Endothelial cell of umbilical vein (primary cell): ENCODE data around the gene SVIL. TPM values are rescaled to one million over a fixed set of nuclear protein-coding genes. Genes with fewer than 3 reads are reported as not detected.

ENCODE experiments used
- BruUV-seq: library from RNA; stranded (reverse); fragments of 400-500 nt; replicated peaks from 2 replicates; lab custom pipeline; 2021; lab: Mats Ljungman, UMichigan
- CTCF ChIA-PET: fragments of 300-600, 350-600 bp; sonication (Branson Sonifier 250); formaldehyde crosslinking; loops from one replicate; lab custom pipeline; 2021; ENCODE audit warnings: antibody characterized with exemption, inconsistent platforms; lab: Charles Lee
- POLR2A ChIA-PET: fragments of 300-600, 350-600 bp; sonication (Branson Sonifier 250); formaldehyde crosslinking; loops from one replicate; lab custom pipeline; 2021; ENCODE audit warnings: antibody characterized with exemption, inconsistent platforms; lab: Charles Lee
- DNase-seq: peaks from one replicate; pipeline ENCODE4 v3.0.0-alpha.2; 2011; ENCODE audit warnings: low read depth, low spot score
- FAIRE-seq: peaks from 2 replicates; lab custom pipeline; 2011; peaks lifted over from hg19 to GRCh38; lab: Jason Lieb, UNC
- H2AFZ ChIP-seq: 2 replicates; pipeline ENCODE4 v1.6.0; 2012; ENCODE audit warnings: low read depth, low read length, control low read depth, inconsistent platforms
- H3K27ac ChIP-seq: 2 replicates; pipeline ENCODE4 v1.5.1; 2011; ENCODE audit warnings: low read depth, mild to moderate bottlenecking, control low read depth, low read length, moderate library complexity; ENCODE audit not compliant: insufficient read depth
- H3K27me3 ChIP-seq, 2 experiments: 2 replicates each; pipeline versions ENCODE4 v1.6.0 to v1.6.1; 2011; ENCODE audit warnings: low read length in 2 of 2, mixed read lengths in 1 of 2; ENCODE audit not compliant: control insufficient read depth in 2 of 2, insufficient read depth in 2 of 2
- H3K36me3 ChIP-seq, 2 experiments: 2 replicates in 1 of 2; 3 replicates in 1 of 2; pipeline ENCODE4 v1.5.1; 2011; ENCODE audit warnings: low read length in 2 of 2, mild to moderate bottlenecking in 1 of 2, moderate library complexity in 1 of 2; ENCODE audit not compliant: control insufficient read depth in 2 of 2, insufficient read depth in 2 of 2; ENCODE audit errors: extremely low read depth in 1 of 2
- H3K4me1 ChIP-seq: 3 replicates; pipeline ENCODE4 v1.5.1; 2011; ENCODE audit warnings: mild to moderate bottlenecking, low read length; ENCODE audit not compliant: control insufficient read depth, insufficient read depth; ENCODE audit errors: extremely low read depth
- H3K4me2 ChIP-seq: 2 replicates; pipeline ENCODE4 v1.6.1; 2011; ENCODE audit warnings: low read length, control low read depth, mixed read lengths; ENCODE audit not compliant: insufficient read depth
- H3K4me3 ChIP-seq, 3 experiments: fragments of 200-600 bp in 1 of 3; sonication (generic), shearing (Covaris generic) in 1 of 3; replicated peaks in 1 of 3; 2 replicates each; pipeline ENCODE4 v1.5.1; 2011 to 2016; ENCODE audit warnings: control low read depth in 3 of 3, low read length in 3 of 3, mild to moderate bottlenecking in 2 of 3, inconsistent platforms in 1 of 3, low read depth in 1 of 3, moderate library complexity in 1 of 3; ENCODE audit not compliant: insufficient read depth in 1 of 3
- H3K79me2 ChIP-seq: 2 replicates; pipeline ENCODE4 v1.6.0; 2012; ENCODE audit warnings: low read length, inconsistent platforms; ENCODE audit not compliant: control insufficient read depth, insufficient read depth
- H3K9ac ChIP-seq: replicated peaks from 2 replicates; pipeline ENCODE3; 2011; ENCODE audit warnings: low read length, control low read depth; ENCODE audit not compliant: insufficient read depth; ENCODE audit errors: extremely low read depth
- H3K9me1 ChIP-seq: replicated peaks from 3 replicates; pipeline ENCODE4 v1.6.0; 2011; ENCODE audit warnings: mild to moderate bottlenecking, low read length; ENCODE audit not compliant: control insufficient read depth, insufficient read depth; ENCODE audit errors: extremely low read depth
- H3K9me3 ChIP-seq: replicated peaks from 2 replicates; pipeline ENCODE4 v1.5.1; 2012; ENCODE audit warnings: low read length, inconsistent platforms; ENCODE audit not compliant: control insufficient read depth, insufficient read depth
- H4K20me1 ChIP-seq: replicated peaks from 2 replicates; pipeline ENCODE3; 2011; ENCODE audit warnings: mild to moderate bottlenecking, low read length; ENCODE audit not compliant: control insufficient read depth, insufficient read depth; ENCODE audit errors: extremely low read depth
- EZH2 ChIP-seq: IDR thresholded peaks from 2 replicates; pipeline ENCODE4 v1.6.1; 2012; ENCODE audit warnings: borderline replicate concordance, low read depth, mild to moderate bottlenecking, moderate library complexity, low read length, inconsistent platforms; ENCODE audit not compliant: severe bottlenecking
- FOS ChIP-seq: IDR thresholded peaks from 2 replicates; pipeline ENCODE4 v1.6.1; 2011; ENCODE audit warnings: mild to moderate bottlenecking, low read length, moderate library complexity, borderline replicate concordance; ENCODE audit not compliant: insufficient read depth
- GATA2 ChIP-seq: IDR thresholded peaks from 2 replicates; pipeline ENCODE4 v1.7.0; 2011; ENCODE audit warnings: low read depth, mild to moderate bottlenecking, moderate library complexity, mixed read lengths, low read length; ENCODE audit not compliant: insufficient read length, insufficient read depth
- JUN ChIP-seq: IDR thresholded peaks from 2 replicates; pipeline ENCODE4 v1.6.1; 2011; ENCODE audit warnings: borderline replicate concordance, low read depth; ENCODE audit not compliant: insufficient read length, insufficient read depth
- MYC ChIP-seq: IDR thresholded peaks from one replicate; pipeline ENCODE4 v1.6.1; 2011; ENCODE audit warnings: mild to moderate bottlenecking, low read depth, low read length
- POLR2A ChIP-seq: IDR thresholded peaks from 2 replicates; pipeline ENCODE4 v1.6.1; 2012; ENCODE audit warnings: low read depth, mild to moderate bottlenecking, control low read depth, low read length
- POLR2AphosphoS5 ChIP-seq: IDR thresholded peaks from 2 replicates; pipeline ENCODE4 v1.6.1; 2012; ENCODE audit warnings: low read depth, mild to moderate bottlenecking, control low read depth, low read length, moderate library complexity; ENCODE audit not compliant: insufficient read depth
- dilution Hi-C: fragments of 300-500 bp; cut with MboI; formaldehyde crosslinking; loops from one replicate; pipeline ENCODE4 v1.15.0; 2019; ENCODE audit warnings: low sequenced_read_pairs; ENCODE audit not compliant: extremely low pct_ligation_motif_present
- intact Hi-C: fragments of 100-400 bp; cut with micrococcal nuclease; formaldehyde crosslinking; loops from one replicate; pipeline ENCODE4 v1.10.0; 2022
- polyA plus RNA-seq, 4 experiments: library from polyadenylated mRNA; depleted of rRNA in 3 of 4; stranded (reverse) in 3 of 4; unstranded in 1 of 4; fragments of >200 nt; gene quantifications; 2 replicates each; pipeline versions ENCODE4 v1.2.1 to v1.2.3, GENCODE V29; 2011 to 2012; ENCODE audit warnings: missing spikeins in 1 of 4
- total RNA-seq: library from RNA; stranded (reverse); gene quantifications from 2 replicates; pipeline ENCODE4 v1.2.3, GENCODE V29; 2021
- TF ChIP-seq, protein P1 (sequence below): IDR thresholded peaks from 2 replicates; pipeline ENCODE4 v1.6.1; 2011; ENCODE audit not compliant: insufficient read depth, insufficient read length
- TF ChIP-seq, protein P2 (sequence below), 2 donors: IDR thresholded peaks; 1 replicate in 1 of 2; 2 replicates in 1 of 2; pipeline ENCODE4 v1.5.1; 2011; ENCODE audit warnings: low read length in 2 of 2, mild to moderate bottlenecking in 2 of 2, moderate library complexity in 2 of 2, control low read depth in 1 of 2, inconsistent platforms in 1 of 2, low read depth in 1 of 2; ENCODE audit not compliant: insufficient read depth in 1 of 2; ENCODE audit errors: extremely low read depth in 1 of 2

The SVIL gene
- total and polyA plus RNA-seq, 2 donors (not counting 3 experiments of a cell fraction or from before 2014, with no cell fraction given): 22.6 to 70.7 TPM

DNA sequence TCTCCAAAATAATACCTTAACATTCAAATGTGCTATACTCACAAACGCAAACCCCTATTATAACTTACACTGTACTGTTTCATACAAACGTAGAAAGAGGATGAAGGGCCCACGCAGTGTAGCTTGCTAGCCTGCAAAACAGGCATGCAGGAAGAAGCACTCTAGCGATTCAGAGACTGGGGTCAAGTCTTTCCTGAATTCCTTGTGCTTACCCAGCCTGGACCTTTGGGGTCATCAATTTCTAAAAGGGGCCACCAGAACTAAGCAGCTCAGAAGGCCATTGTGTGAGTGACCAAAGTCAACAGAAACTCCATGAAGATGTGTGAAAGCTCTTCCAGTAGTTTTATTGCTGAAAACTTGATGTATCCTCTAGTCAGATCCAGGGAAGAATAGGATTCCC, 111.9 kb downstream of the SVIL start:
- H2AFZ ChIP-seq: no peak overlapping the region
- ChIA-PET CTCF (interaction anchor here (1.7 to 5.7 kb wide), 5 partner anchors 8 to 26 kb away, joined by 3 to 34 read pairs (median 6); no protein-coding TSS in a partner anchor), POLR2A (no interaction called here)
- H3K27me3 ChIP-seq: no peaks in the 10 kb centered on the region
- no TSS peak for BruUV-seq
- H4K20me1 ChIP-seq: no peaks in the 10 kb centered on the region
- dilution Hi-C loops (no loop called here), intact Hi-C loops (no loop called here)
- TF ChIP-seq JUN: no peak
- TF ChIP-seq, protein P1, sequence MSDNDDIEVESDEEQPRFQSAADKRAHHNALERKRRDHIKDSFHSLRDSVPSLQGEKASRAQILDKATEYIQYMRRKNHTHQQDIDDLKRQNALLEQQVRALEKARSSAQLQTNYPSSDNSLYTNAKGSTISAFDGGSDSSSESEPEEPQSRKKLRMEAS: no peak
- no peak for TF ChIP-seq POLR2AphosphoS5
- TF ChIP-seq MYC: no peak
- TF ChIP-seq FOS: no peak
- TF ChIP-seq EZH2: no peak
- no peak for TF ChIP-seq GATA2
- no peak for TF ChIP-seq POLR2A
- TF ChIP-seq, protein P2, sequence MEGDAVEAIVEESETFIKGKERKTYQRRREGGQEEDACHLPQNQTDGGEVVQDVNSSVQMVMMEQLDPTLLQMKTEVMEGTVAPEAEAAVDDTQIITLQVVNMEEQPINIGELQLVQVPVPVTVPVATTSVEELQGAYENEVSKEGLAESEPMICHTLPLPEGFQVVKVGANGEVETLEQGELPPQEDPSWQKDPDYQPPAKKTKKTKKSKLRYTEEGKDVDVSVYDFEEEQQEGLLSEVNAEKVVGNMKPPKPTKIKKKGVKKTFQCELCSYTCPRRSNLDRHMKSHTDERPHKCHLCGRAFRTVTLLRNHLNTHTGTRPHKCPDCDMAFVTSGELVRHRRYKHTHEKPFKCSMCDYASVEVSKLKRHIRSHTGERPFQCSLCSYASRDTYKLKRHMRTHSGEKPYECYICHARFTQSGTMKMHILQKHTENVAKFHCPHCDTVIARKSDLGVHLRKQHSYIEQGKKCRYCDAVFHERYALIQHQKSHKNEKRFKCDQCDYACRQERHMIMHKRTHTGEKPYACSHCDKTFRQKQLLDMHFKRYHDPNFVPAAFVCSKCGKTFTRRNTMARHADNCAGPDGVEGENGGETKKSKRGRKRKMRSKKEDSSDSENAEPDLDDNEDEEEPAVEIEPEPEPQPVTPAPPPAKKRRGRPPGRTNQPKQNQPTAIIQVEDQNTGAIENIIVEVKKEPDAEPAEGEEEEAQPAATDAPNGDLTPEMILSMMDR (IDR thresholded peaks at IDR 0.05; ENCODE audit: extremely low read depth in 1 of 2, insufficient read depth in 1 of 2, low read depth in 1 of 2, low read length in 2 of 2): no peak
- FAIRE-seq (no peak), DNase-seq (no peak)
- H3K36me3 ChIP-seq: peaks cover 9 to 27% of the 10 kb centered on the region in 2 experiments
- no peak overlapping the region for H3K9ac ChIP-seq
- H3K9me1 ChIP-seq: no peaks in the 10 kb centered on the region
- no peaks in the 10 kb centered on the region for H3K79me2 ChIP-seq
- H3K4me3 ChIP-seq: no peak overlapping the region
- H3K4me2 ChIP-seq: no peak overlapping the region
- H3K27ac ChIP-seq: no peak overlapping the region
- no peaks in the 10 kb centered on the region for H3K9me3 ChIP-seq
- no peaks in the 10 kb centered on the region for H3K4me1 ChIP-seq
